Gastrocnemius medialis (tissue), 4 donors: ENCODE results near the gene IKZF3. TPM values are rescaled to one million over a fixed set of nuclear protein-coding genes. Genes with fewer than 3 reads are reported as not detected.
A peak's percentile ranks its signal among the peaks of the same experiment; 100 is the strongest.

ENCODE experiments used
- ATAC-seq, 2 donors: fragments of 150-250 bp; one replicate each; pipeline ENCODE4 v1.9.1; 2016
- DNase-seq, 2 donors: peaks; one replicate each; pipeline ENCODE4 v3.0.0-alpha.2; 2019
- H3K27ac ChIP-seq, 4 donors: fragments of 200-600 bp; sonication (generic); 1 replicate in 1 of 4; 2 replicates in 3 of 4; pipeline ENCODE4 v1.5.1; 2016 to 2018; ENCODE audit warnings: mild to moderate bottlenecking in 2 of 4, moderate library complexity in 1 of 4
- H3K27me3 ChIP-seq, 3 donors: fragments of 200-600 bp; sonication (generic) in 2 of 3; 1 replicate in 1 of 3; 2 replicates in 2 of 3; pipeline versions ENCODE4 v1.5.1 to v1.6.0; 2016 to 2019; ENCODE audit warnings: mild to moderate bottlenecking in 1 of 3, moderate library complexity in 1 of 3
- H3K36me3 ChIP-seq, 2 donors: fragments of 200-600 bp; sonication (generic) in 1 of 2; one replicate each; pipeline ENCODE4 v1.5.1; 2017 to 2018
- H3K4me1 ChIP-seq, 2 donors: fragments of 200-600 bp; sonication (generic) in 1 of 2; one replicate each; pipeline ENCODE4 v1.5.1; 2016 to 2017; ENCODE audit warnings: mild to moderate bottlenecking in 2 of 2
- H3K4me3 ChIP-seq, 4 donors: fragments of 200-600 bp; sonication (generic) in 3 of 4; 1 replicate in 1 of 4; 2 replicates in 3 of 4; pipeline ENCODE4 v1.5.1; 2016 to 2019; ENCODE audit warnings: mild to moderate bottlenecking in 2 of 4
- H3K9me3 ChIP-seq, 3 donors: fragments of 200-600 bp; sonication (generic) in 2 of 3; 1 replicate in 1 of 3; 2 replicates in 2 of 3; pipeline ENCODE4 v1.5.1; 2016 to 2019
- POLR2A ChIP-seq, 2 donors: fragments of 450-650 bp; IDR thresholded peaks; one replicate each; pipeline ENCODE4 v1.6.1; 2017; ENCODE audit warnings: antibody characterized with exemption in 2 of 2, mild to moderate bottlenecking in 2 of 2, moderate library complexity in 2 of 2
- in situ Hi-C, 4 donors: fragments of 200-750 bp; cut with MboI; loops; one replicate each; pipeline versions ENCODE4 v1.15.0 to v1.8.0; 2017; ENCODE audit warnings: low sequenced_read_pairs in 4 of 4
- intact Hi-C: fragments of 100-400 bp; cut with DNase I; formaldehyde crosslinking; loops from one replicate; pipeline ENCODE4 v1.15.1; 2023; ENCODE audit warnings: low total_unique reads
- total RNA-seq, 4 donors: library from RNA; depleted of rRNA; stranded (reverse); fragments of >200 nt; gene quantifications; one replicate each; pipeline versions ENCODE4 v1.1.0 to v1.2.3, GENCODE V29; 2016
- TF ChIP-seq, protein P1 (sequence below), 5 experiments: fragments of 450-650 bp in 3 of 5; fragments of 200-600 bp in 2 of 5; sonication (generic) in 2 of 5; IDR thresholded peaks in 4 of 5; conservative IDR thresholded peaks in 1 of 5; 1 replicate in 4 of 5; 2 replicates in 1 of 5; pipeline ENCODE4 v1.5.1; 2016 to 2019; ENCODE audit warnings: antibody characterized with exemption in 5 of 5, mild to moderate bottlenecking in 3 of 5, moderate library complexity in 3 of 5

Gene IKZF3
- total RNA-seq, 4 donors from 2014 or later: 0.07 to 0.88 (median 0.34) TPM

- no peaks in the 10 kb centered on the region for H3K27me3 ChIP-seq
- H3K9me3 ChIP-seq: no peaks in the 10 kb centered on the region
- intact Hi-C loops: no loop called here
- TF ChIP-seq, protein P1, sequence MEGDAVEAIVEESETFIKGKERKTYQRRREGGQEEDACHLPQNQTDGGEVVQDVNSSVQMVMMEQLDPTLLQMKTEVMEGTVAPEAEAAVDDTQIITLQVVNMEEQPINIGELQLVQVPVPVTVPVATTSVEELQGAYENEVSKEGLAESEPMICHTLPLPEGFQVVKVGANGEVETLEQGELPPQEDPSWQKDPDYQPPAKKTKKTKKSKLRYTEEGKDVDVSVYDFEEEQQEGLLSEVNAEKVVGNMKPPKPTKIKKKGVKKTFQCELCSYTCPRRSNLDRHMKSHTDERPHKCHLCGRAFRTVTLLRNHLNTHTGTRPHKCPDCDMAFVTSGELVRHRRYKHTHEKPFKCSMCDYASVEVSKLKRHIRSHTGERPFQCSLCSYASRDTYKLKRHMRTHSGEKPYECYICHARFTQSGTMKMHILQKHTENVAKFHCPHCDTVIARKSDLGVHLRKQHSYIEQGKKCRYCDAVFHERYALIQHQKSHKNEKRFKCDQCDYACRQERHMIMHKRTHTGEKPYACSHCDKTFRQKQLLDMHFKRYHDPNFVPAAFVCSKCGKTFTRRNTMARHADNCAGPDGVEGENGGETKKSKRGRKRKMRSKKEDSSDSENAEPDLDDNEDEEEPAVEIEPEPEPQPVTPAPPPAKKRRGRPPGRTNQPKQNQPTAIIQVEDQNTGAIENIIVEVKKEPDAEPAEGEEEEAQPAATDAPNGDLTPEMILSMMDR (IDR thresholded peaks at IDR 0.05 in 4 of 5, conservative IDR thresholded peaks at IDR 0.05 in 1 of 5): no peak
- TF ChIP-seq POLR2A (IDR thresholded peaks at IDR 0.05): no peak
- ATAC-seq (no peak), DNase-seq (no peak)
- in situ Hi-C loops: no loop called here
- no peaks in the 10 kb centered on the region for H3K36me3 ChIP-seq
- peaks cover 12 to 13% of the 10 kb centered on the region in 2 donors for H3K4me1 ChIP-seq
- H3K4me3 ChIP-seq: no peak overlapping the region
- no peak overlapping the region for H3K27ac ChIP-seq
Measured at GRCh38 chr17:39719563-39720355, 144.4 kb downstream of the IKZF3 start.

DNA sequence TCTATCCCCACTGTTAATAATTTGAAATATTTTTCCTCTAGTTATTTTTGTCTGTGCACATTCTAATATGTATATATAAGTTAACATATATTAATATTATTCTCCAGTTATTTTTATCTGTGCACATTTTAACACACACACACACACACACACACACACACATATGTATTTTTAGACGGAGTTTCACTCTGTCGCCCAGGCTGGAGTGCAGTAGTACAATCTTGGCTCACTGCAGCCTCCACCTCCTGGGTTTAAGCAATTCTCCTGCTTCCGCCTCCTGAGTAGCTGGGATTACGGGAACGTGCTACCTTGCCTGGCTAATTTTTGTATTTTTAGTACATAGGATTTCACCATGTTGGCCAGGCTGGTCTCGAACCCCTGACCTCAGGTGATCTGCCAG lies 146.5 kb downstream of the IKZF3 start:
- ATAC-seq (no peak), DNase-seq (no peak)
- H3K4me3 ChIP-seq: no peak overlapping the region

GRCh38 chr17:39716879-39717536 lies 147.1 kb downstream of the IKZF3 start:
- no peak for TF ChIP-seq POLR2A (IDR thresholded peaks at IDR 0.05)
- TF ChIP-seq, protein P1 (IDR thresholded peaks at IDR 0.05 in 4 of 5, conservative IDR thresholded peaks at IDR 0.05 in 1 of 5): no peak
- peaks cover 0 to 9% of the 10 kb centered on the region in 2 donors for H3K36me3 ChIP-seq
- peaks cover 12 to 13% of the 10 kb centered on the region in 2 donors for H3K4me1 ChIP-seq
- H3K9me3 ChIP-seq: no peaks in the 10 kb centered on the region
- H3K4me3 ChIP-seq: no peak overlapping the region
- DNase-seq (peak in 1 of 2 donors; percentile 44), ATAC-seq (peak; percentile 52 to 79)
- intact Hi-C loops: no loop called here
- in situ Hi-C loops: no loop called here
- H3K27ac ChIP-seq: peak overlapping the region in 3 of 4 donors; percentile 5 to 67 (median 52)
- H3K27me3 ChIP-seq: no peaks in the 10 kb centered on the region

More for the DNA sequence above, 146.5 kb downstream of the IKZF3 start:
- TF ChIP-seq POLR2A (IDR thresholded peaks at IDR 0.05): no peak
- TF ChIP-seq, protein P1 (IDR thresholded peaks at IDR 0.05 in 4 of 5, conservative IDR thresholded peaks at IDR 0.05 in 1 of 5): no peak
- Histone ChIP-seq H3K9me3 (no peaks in the 10 kb centered on the region), H3K36me3 (peaks cover 0 to 4% of the 10 kb centered on the region in 2 donors), H3K4me1 (peaks cover 12 to 13% of the 10 kb centered on the region in 2 donors), H3K27me3 (no peaks in the 10 kb centered on the region), H3K27ac (peak overlapping the region in 1 of 4 donors; percentile 14)
- in situ Hi-C loops (no loop called here), intact Hi-C loops (no loop called here)

- peaks cover 0 to 15% of the 10 kb centered on the region in 2 donors for H3K36me3 ChIP-seq
- H3K9me3 ChIP-seq: no peaks in the 10 kb centered on the region
- H3K4me1 ChIP-seq: peaks cover 12 to 13% of the 10 kb centered on the region in 2 donors
- in situ Hi-C loops: no loop called here
- no peak overlapping the region for H3K4me3 ChIP-seq
- DNase-seq: no peak
- TF ChIP-seq, protein P1 (IDR thresholded peaks at IDR 0.05 in 4 of 5, conservative IDR thresholded peaks at IDR 0.05 in 1 of 5): no peak
- no peak for TF ChIP-seq POLR2A (IDR thresholded peaks at IDR 0.05)
- peak in 1 of 2 donors; percentile 40 for ATAC-seq
- H3K27ac ChIP-seq: peak overlapping the region in 3 of 4 donors; percentile 5 to 67 (median 52)
- H3K27me3 ChIP-seq: no peaks in the 10 kb centered on the region
- intact Hi-C loops: no loop called here
Measured at GRCh38 chr17:39716073-39716818, 147.9 kb downstream of the IKZF3 start.
